Gastroesophageal sphincter (tissue), 3 donors: Measurements from ENCODE around the gene RPP21.

Experiments used
- POLR2A ChIP-seq, 2 donors: fragments of 450-650 bp; IDR thresholded peaks; one replicate each; pipeline ENCODE4 v1.6.1; 2017; ENCODE audit warnings: antibody characterized with exemption in 2 of 2, mild to moderate bottlenecking in 2 of 2, moderate library complexity in 1 of 2
- POLR2AphosphoS5 ChIP-seq: sonication (generic); formaldehyde crosslinking; IDR thresholded peaks from one replicate; pipeline ENCODE4 v1.6.1; 2017; ENCODE audit warnings: antibody characterized with exemption
- TF ChIP-seq, protein P1 (sequence below), 4 experiments: fragments of 200-600 bp in 2 of 4; fragments of 450-650 bp in 2 of 4; sonication (generic) in 1 of 4; IDR thresholded peaks; one replicate each; pipeline ENCODE4 v1.5.1; 2017 to 2019; ENCODE audit warnings: antibody characterized with exemption in 4 of 4, mild to moderate bottlenecking in 2 of 4, moderate library complexity in 2 of 4

DNA sequence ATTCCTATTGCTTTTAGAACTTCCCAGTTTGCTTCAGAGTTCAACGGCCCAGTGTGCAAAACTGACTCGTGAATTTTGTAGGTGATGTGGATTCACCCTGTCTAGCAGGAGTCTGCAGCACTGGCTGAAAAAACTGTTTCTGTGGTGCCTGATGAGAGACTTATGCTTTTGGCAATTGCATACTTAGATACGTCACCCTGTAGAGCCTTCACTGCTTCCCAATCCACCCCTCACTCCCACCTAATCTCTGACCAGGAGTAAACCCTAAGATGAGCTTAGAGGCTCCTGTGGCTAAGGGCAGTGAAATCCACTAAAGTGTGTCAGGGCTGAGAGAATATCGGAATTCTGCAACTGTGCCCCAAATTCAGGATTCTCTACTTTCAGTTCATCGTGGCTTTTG, 14.3 kb downstream of the RPP21 start:
- TF ChIP-seq POLR2AphosphoS5: no peak
- TF ChIP-seq, protein P1, sequence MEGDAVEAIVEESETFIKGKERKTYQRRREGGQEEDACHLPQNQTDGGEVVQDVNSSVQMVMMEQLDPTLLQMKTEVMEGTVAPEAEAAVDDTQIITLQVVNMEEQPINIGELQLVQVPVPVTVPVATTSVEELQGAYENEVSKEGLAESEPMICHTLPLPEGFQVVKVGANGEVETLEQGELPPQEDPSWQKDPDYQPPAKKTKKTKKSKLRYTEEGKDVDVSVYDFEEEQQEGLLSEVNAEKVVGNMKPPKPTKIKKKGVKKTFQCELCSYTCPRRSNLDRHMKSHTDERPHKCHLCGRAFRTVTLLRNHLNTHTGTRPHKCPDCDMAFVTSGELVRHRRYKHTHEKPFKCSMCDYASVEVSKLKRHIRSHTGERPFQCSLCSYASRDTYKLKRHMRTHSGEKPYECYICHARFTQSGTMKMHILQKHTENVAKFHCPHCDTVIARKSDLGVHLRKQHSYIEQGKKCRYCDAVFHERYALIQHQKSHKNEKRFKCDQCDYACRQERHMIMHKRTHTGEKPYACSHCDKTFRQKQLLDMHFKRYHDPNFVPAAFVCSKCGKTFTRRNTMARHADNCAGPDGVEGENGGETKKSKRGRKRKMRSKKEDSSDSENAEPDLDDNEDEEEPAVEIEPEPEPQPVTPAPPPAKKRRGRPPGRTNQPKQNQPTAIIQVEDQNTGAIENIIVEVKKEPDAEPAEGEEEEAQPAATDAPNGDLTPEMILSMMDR (IDR thresholded peaks at IDR 0.05): no peak
- no peak for TF ChIP-seq POLR2A (IDR thresholded peaks at IDR 0.05)
